ENCODE results near the gene ZNF148. TPM values are rescaled to one million over a fixed set of nuclear protein-coding genes. Genes with fewer than 3 reads are reported as not detected.

The ZNF148 gene
- total and polyA plus RNA-seq, 2 donors, result 7.6 to 34.2 TPM

DNA sequence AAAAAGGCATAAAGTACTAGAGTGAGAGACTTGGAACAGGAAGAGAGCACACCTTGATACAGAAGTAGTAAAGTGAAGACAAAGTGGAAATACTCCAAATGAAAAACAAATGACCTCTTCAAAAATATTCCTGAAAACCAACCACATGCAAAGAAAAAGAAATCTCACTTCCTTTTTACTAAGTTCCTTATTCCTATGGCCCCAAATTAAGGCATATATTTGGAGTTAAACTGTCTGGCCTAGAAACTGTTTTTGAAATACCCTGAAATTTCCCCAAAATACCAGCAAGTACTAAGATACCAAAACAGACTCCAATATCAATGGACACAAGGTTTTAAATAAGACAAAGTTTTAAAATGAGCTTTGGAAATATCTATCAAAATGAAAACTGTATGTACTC is 58.2 kb downstream of the ZNF148 start:
- Histone ChIP-seq H3K9me3 (ENCODE audit: control insufficient read depth in 2 of 2, insufficient read depth in 1 of 2, low read length in 1 of 2) (no peaks in the 10 kb centered on the region), H3K27ac (ENCODE audit: low read depth in 1 of 2, low read length in 1 of 2) (no peak overlapping the region), H3K27me3 (ENCODE audit: control insufficient read depth in 2 of 2, insufficient read depth in 1 of 2, low read length in 1 of 2) (no peaks in the 10 kb centered on the region), H3K36me3 (ENCODE audit: control insufficient read depth in 2 of 2, insufficient read depth in 2 of 2, low read length in 1 of 2) (peaks cover 7 to 10% of the 10 kb centered on the region in 2 donors), H3K4me1 (ENCODE audit: control insufficient read depth in 2 of 2, insufficient read depth in 2 of 2, low read length in 2 of 2) (no peaks in the 10 kb centered on the region), H3K4me3 (ENCODE audit: low read length in 2 of 2) (no peak overlapping the region)
- no peak for DNase-seq (ENCODE audit: low read depth in 6 of 9, low spot score in 9 of 9)

DNA sequence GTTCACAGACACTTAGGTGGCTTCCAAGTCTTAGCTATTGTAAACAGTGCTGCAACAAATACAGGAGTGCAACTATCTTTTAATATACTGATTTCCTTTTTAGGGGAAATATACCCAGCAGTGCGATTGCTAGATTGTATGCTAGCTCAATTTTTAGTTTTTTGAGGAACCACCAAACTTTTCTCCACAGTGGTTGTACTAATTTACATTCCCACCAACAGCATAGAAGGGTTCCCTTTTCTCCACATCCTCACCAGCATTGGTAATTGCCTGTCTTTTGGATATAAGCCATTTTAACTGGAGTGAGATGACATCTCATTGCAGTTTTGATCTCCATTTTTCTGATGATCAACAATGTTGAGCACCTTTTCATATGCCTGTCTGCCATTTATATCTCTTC is 58.9 kb downstream of the ZNF148 start:
- no peak for DNase-seq (ENCODE audit: low read depth in 6 of 9, low spot score in 9 of 9)
- H3K27me3 ChIP-seq (ENCODE audit: control insufficient read depth in 2 of 2, insufficient read depth in 1 of 2, low read length in 1 of 2), result no peaks in the 10 kb centered on the region
- H3K36me3 ChIP-seq (ENCODE audit: control insufficient read depth in 2 of 2, insufficient read depth in 2 of 2, low read length in 1 of 2), result peaks cover 6 to 10% of the 10 kb centered on the region in 2 donors
- H3K9me3 ChIP-seq (ENCODE audit: control insufficient read depth in 2 of 2, insufficient read depth in 1 of 2, low read length in 1 of 2), result no peaks in the 10 kb centered on the region
- H3K4me1 ChIP-seq (ENCODE audit: control insufficient read depth in 2 of 2, insufficient read depth in 2 of 2, low read length in 2 of 2), result no peaks in the 10 kb centered on the region
- WGBS, result 98% methylated on average over 1 of the region's 1 CpG
- no peak overlapping the region for H3K27ac ChIP-seq (ENCODE audit: low read depth in 1 of 2, low read length in 1 of 2)
- no peak overlapping the region for H3K4me3 ChIP-seq (ENCODE audit: low read length in 2 of 2)

DNA sequence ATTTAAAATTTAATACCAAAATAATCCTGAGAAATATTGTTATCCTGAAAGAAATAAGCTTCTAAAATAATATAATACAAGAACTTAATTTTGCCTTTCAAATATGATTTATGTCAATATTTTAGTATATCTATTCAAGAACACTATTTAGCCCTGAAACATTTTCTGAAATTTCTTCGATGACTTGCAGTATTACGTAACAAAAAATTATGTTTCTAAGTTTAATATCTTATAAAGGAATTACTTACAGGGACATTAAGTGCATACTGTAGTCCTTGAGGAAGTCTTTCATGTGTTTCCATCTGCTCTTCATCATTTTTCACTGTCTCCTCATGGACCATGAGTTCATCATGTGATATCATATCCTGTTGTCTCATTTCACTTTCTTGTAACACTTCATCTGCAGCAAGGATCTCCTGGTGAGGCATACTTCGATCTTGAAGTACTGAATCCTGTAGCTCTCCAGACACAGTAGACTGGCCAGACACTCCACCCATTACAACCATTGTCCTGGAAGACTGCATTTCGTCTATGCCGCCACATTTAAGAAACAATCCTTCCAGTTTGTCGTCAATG is 62.0 kb downstream of the ZNF148 start:
- Histone ChIP-seq H3K27me3 (ENCODE audit: control insufficient read depth in 2 of 2, insufficient read depth in 1 of 2, low read length in 1 of 2) (no peaks in the 10 kb centered on the region), H3K4me1 (ENCODE audit: control insufficient read depth in 2 of 2, insufficient read depth in 2 of 2, low read length in 2 of 2) (peaks cover 0 to 5% of the 10 kb centered on the region in 2 donors), H3K9me3 (ENCODE audit: control insufficient read depth in 2 of 2, insufficient read depth in 1 of 2, low read length in 1 of 2) (no peaks in the 10 kb centered on the region), H3K36me3 (ENCODE audit: control insufficient read depth in 2 of 2, insufficient read depth in 2 of 2, low read length in 1 of 2) (peaks cover 3 to 10% of the 10 kb centered on the region in 2 donors), H3K27ac (ENCODE audit: low read depth in 1 of 2, low read length in 1 of 2) (no peak overlapping the region), H3K4me3 (ENCODE audit: low read length in 2 of 2) (no peak overlapping the region)
- WGBS, result 98% methylated on average over 6 of the region's 6 CpGs
- DNase-seq (ENCODE audit: low read depth in 6 of 9, low spot score in 9 of 9), result no peak

DNA sequence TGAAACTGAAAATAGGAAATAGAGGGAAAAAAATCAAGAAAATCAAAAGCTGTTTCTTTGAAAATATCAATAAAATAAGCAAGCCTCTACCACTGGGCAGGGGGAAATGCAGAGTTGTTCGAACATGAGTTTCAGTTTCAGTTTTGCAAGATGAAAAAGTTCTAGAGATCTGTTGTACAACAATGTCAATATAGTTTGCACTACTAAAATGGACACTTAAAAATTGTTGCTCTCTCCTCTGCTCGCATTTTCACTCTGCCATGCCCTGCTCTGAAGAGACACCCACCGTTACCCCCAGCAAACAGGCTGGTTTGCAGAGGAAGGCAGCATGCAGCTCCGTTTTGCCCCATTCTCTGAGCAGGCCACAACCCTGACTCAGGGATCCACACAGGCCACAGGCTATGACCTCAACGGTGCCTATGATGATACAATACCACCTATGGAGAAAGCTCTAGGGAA is 64.5 kb downstream of the ZNF148 start:
- no peaks in the 10 kb centered on the region for H3K9me3 ChIP-seq (ENCODE audit: control insufficient read depth in 2 of 2, insufficient read depth in 1 of 2, low read length in 1 of 2)
- WGBS, result 9% methylated on average over 5 of the region's 5 CpGs
- no peaks in the 10 kb centered on the region for H3K27me3 ChIP-seq (ENCODE audit: control insufficient read depth in 2 of 2, insufficient read depth in 1 of 2, low read length in 1 of 2)
- peak overlapping the region; percentile 11 to 34 for H3K4me3 ChIP-seq (ENCODE audit: low read length in 2 of 2)
- peak; percentile 14 to 57 (median 27) for DNase-seq (ENCODE audit: low read depth in 6 of 9, low spot score in 9 of 9)
- H3K36me3 ChIP-seq (ENCODE audit: control insufficient read depth in 2 of 2, insufficient read depth in 2 of 2, low read length in 1 of 2), result peaks cover 3 to 14% of the 10 kb centered on the region in 2 donors
- H3K27ac ChIP-seq (ENCODE audit: low read depth in 1 of 2, low read length in 1 of 2), result peak overlapping the region; percentile 22 to 76
- peaks cover 0 to 5% of the 10 kb centered on the region in 2 donors for H3K4me1 ChIP-seq (ENCODE audit: control insufficient read depth in 2 of 2, insufficient read depth in 2 of 2, low read length in 2 of 2)

DNA sequence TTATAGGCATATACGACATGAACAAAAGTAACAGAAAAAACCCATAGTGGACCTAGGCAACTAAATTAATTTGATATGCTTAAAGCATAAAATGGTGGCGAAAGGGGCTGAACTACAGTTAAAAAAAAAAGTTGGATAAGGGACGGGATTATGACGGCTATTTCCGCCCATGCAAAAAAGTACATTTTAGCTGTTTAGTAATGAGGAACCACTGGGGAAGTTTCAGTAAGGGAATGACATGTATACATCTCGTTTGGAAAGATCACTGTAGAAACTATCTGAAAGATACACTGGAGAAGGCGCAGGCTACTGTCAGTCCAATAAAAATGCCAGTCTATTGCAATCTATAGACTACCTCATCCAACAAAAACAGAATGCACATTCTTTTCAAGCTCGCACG is 65.6 kb downstream of the ZNF148 start:
- H3K36me3 ChIP-seq (ENCODE audit: control insufficient read depth in 2 of 2, insufficient read depth in 2 of 2, low read length in 1 of 2), result peaks cover 0 to 17% of the 10 kb centered on the region in 2 donors
- no peaks in the 10 kb centered on the region for H3K9me3 ChIP-seq (ENCODE audit: control insufficient read depth in 2 of 2, insufficient read depth in 1 of 2, low read length in 1 of 2)
- no peak overlapping the region for H3K27ac ChIP-seq (ENCODE audit: low read depth in 1 of 2, low read length in 1 of 2)
- no peak overlapping the region for H3K4me3 ChIP-seq (ENCODE audit: low read length in 2 of 2)
- peaks cover 0 to 5% of the 10 kb centered on the region in 2 donors for H3K4me1 ChIP-seq (ENCODE audit: control insufficient read depth in 2 of 2, insufficient read depth in 2 of 2, low read length in 2 of 2)
- 88% methylated on average over 9 of the region's 9 CpGs for WGBS
- H3K27me3 ChIP-seq (ENCODE audit: control insufficient read depth in 2 of 2, insufficient read depth in 1 of 2, low read length in 1 of 2), result no peaks in the 10 kb centered on the region
- no peak for DNase-seq (ENCODE audit: low read depth in 6 of 9, low spot score in 9 of 9)

DNA sequence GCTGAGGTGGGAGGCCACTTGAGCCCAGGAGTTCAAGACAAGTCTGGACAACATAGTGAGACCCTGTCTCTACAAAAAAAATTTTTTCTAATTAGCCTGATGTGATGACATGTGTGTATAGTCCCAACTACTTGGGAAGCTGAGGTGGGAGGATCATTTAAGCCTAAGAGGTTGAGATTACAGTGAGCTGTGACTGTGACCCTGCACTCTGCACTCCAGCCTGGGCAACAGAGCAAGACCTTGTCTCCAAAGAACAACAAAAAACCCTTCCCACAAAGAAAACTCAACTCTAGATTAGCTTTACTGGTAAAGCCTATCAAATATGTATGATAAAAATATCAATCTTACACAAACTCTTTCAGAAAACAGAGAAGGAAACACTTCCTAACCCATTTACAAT is 68.5 kb downstream of the ZNF148 start:
- Histone ChIP-seq H3K9me3 (ENCODE audit: control insufficient read depth in 2 of 2, insufficient read depth in 1 of 2, low read length in 1 of 2) (no peaks in the 10 kb centered on the region), H3K4me3 (ENCODE audit: low read length in 2 of 2) (no peak overlapping the region), H3K27ac (ENCODE audit: low read depth in 1 of 2, low read length in 1 of 2) (no peak overlapping the region), H3K4me1 (ENCODE audit: control insufficient read depth in 2 of 2, insufficient read depth in 2 of 2, low read length in 2 of 2) (peaks cover 0 to 5% of the 10 kb centered on the region in 2 donors), H3K36me3 (ENCODE audit: control insufficient read depth in 2 of 2, insufficient read depth in 2 of 2, low read length in 1 of 2) (peaks cover 0 to 14% of the 10 kb centered on the region in 2 donors), H3K27me3 (ENCODE audit: control insufficient read depth in 2 of 2, insufficient read depth in 1 of 2, low read length in 1 of 2) (no peaks in the 10 kb centered on the region)
- DNase-seq (ENCODE audit: low read depth in 6 of 9, low spot score in 9 of 9), result no peak

DNA sequence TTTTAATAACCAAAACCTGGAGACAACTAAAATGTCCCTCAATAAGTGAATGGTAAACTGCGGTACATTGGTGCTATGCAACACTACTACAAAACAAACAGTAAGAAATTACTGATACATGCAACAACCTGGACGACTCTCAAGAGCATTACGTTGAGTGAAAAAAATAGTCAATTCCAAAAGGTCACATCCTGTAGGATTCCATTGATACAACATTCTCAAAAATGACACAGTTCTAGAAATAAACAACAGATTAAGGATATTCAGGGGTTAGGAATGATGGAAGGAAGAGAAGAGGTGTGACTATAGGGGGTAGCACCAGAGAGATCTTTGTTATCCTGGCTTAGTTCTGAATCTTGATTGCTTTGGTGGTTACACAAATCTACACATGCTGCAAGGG is 72.2 kb downstream of the ZNF148 start:
- Histone ChIP-seq H3K9me3 (ENCODE audit: control insufficient read depth in 2 of 2, insufficient read depth in 1 of 2, low read length in 1 of 2) (no peaks in the 10 kb centered on the region), H3K4me1 (ENCODE audit: control insufficient read depth in 2 of 2, insufficient read depth in 2 of 2, low read length in 2 of 2) (no peaks in the 10 kb centered on the region), H3K27me3 (ENCODE audit: control insufficient read depth in 2 of 2, insufficient read depth in 1 of 2, low read length in 1 of 2) (no peaks in the 10 kb centered on the region), H3K4me3 (ENCODE audit: low read length in 2 of 2) (no peak overlapping the region), H3K27ac (ENCODE audit: low read depth in 1 of 2, low read length in 1 of 2) (no peak overlapping the region), H3K36me3 (ENCODE audit: control insufficient read depth in 2 of 2, insufficient read depth in 2 of 2, low read length in 1 of 2) (peaks cover 0 to 14% of the 10 kb centered on the region in 2 donors)
- WGBS, result 97% methylated on average over 3 of the region's 3 CpGs
- no peak for DNase-seq (ENCODE audit: low read depth in 6 of 9, low spot score in 9 of 9)

DNA sequence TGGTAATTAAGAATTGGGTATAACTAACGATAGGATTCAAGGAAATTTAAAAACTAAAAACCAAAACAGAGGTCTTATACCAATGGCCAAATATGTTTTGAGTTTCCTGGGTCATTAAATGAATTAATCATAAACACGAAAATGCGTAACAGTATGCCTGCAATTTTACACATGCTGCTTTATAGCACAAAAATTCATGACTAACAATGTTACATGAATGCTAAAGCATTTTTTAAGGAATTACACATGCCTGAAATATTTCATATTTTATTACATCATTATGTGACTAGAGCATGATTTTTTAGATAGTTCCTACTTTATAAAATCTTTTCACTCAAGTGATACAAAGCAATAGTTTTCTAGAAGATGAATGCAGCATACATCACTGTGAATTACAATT is 74.7 kb downstream of the ZNF148 start:
- Histone ChIP-seq H3K27ac (ENCODE audit: low read depth in 1 of 2, low read length in 1 of 2) (no peak overlapping the region), H3K27me3 (ENCODE audit: control insufficient read depth in 2 of 2, insufficient read depth in 1 of 2, low read length in 1 of 2) (no peaks in the 10 kb centered on the region), H3K4me3 (ENCODE audit: low read length in 2 of 2) (no peak overlapping the region), H3K9me3 (ENCODE audit: control insufficient read depth in 2 of 2, insufficient read depth in 1 of 2, low read length in 1 of 2) (no peaks in the 10 kb centered on the region), H3K4me1 (ENCODE audit: control insufficient read depth in 2 of 2, insufficient read depth in 2 of 2, low read length in 2 of 2) (no peaks in the 10 kb centered on the region), H3K36me3 (ENCODE audit: control insufficient read depth in 2 of 2, insufficient read depth in 2 of 2, low read length in 1 of 2) (peaks cover 0 to 10% of the 10 kb centered on the region in 2 donors)
- DNase-seq (ENCODE audit: low read depth in 6 of 9, low spot score in 9 of 9), result no peak
- WGBS, result 98% methylated on average over 3 of the region's 3 CpGs

DNA sequence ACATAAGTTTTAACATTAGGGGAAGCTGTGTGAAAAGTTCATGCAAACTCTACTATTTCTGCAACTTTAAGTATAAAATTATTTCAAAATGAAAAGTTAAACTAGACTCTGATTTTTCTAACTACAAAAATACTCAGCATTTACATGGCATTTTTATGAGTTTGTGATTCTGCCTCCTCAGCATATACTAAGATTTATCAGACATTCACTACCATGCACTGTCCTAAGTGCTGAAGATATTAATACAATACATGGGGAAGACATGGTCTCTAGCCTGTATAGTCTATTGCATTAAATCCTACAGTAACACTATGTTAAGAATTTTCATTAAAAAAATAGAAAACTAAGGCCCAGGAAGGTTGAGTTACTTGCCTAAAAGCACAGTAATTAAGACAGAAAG is 80.7 kb downstream of the ZNF148 start:
- no peak for DNase-seq (ENCODE audit: low read depth in 6 of 9, low spot score in 9 of 9)
- no peaks in the 10 kb centered on the region for H3K4me1 ChIP-seq (ENCODE audit: control insufficient read depth in 2 of 2, insufficient read depth in 2 of 2, low read length in 2 of 2)
- H3K27ac ChIP-seq (ENCODE audit: low read depth in 1 of 2, low read length in 1 of 2), result no peak overlapping the region
- no peaks in the 10 kb centered on the region for H3K9me3 ChIP-seq (ENCODE audit: control insufficient read depth in 2 of 2, insufficient read depth in 1 of 2, low read length in 1 of 2)
- no peaks in the 10 kb centered on the region for H3K27me3 ChIP-seq (ENCODE audit: control insufficient read depth in 2 of 2, insufficient read depth in 1 of 2, low read length in 1 of 2)
- H3K4me3 ChIP-seq (ENCODE audit: low read length in 2 of 2), result no peak overlapping the region
- no peaks in the 10 kb centered on the region for H3K36me3 ChIP-seq (ENCODE audit: control insufficient read depth in 2 of 2, insufficient read depth in 2 of 2, low read length in 1 of 2)
